GM12864 (cell line): ENCODE results near the gene NR2E1.

Experiments
- DNase-seq: peaks from one replicate; pipeline ENCODE4 v3.0.0-alpha.2; 2011; ENCODE audit warnings: low read depth
- H3K4me3 ChIP-seq: 2 replicates; pipeline ENCODE4 v1.5.1; 2011; ENCODE audit warnings: mild to moderate bottlenecking, low read depth, low read length, control low read depth
- TF ChIP-seq, protein P1 (sequence below): IDR thresholded peaks from 2 replicates; pipeline ENCODE4 v1.5.1; 2011; ENCODE audit warnings: low read depth, mild to moderate bottlenecking, moderate library complexity, low read length, control low read depth, inconsistent platforms; ENCODE audit errors: missing control alignments

The NR2E1 gene

DNA sequence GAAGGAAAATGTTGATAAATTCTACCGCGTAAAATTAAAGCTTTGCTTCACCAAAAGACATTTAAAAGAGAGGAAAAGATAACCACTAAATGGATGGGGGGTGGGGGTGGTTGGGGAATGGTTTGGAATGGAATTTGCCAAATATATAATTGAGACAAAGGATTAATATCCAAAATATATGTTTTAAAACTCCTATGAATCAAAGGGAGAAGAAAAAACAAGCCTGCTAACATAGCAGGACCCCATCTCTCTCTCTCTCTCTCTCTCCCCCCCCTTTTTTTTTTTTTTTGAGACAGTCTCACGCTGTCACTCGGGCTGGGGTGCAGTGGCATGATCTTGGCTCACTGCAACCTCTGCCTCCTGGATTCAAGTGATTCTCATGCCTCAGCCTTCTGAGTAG, 13.4 kb upstream of the NR2E1 start:
- H3K4me3 ChIP-seq = no peak overlapping the region
- no peak for DNase-seq
- TF ChIP-seq, protein P1, sequence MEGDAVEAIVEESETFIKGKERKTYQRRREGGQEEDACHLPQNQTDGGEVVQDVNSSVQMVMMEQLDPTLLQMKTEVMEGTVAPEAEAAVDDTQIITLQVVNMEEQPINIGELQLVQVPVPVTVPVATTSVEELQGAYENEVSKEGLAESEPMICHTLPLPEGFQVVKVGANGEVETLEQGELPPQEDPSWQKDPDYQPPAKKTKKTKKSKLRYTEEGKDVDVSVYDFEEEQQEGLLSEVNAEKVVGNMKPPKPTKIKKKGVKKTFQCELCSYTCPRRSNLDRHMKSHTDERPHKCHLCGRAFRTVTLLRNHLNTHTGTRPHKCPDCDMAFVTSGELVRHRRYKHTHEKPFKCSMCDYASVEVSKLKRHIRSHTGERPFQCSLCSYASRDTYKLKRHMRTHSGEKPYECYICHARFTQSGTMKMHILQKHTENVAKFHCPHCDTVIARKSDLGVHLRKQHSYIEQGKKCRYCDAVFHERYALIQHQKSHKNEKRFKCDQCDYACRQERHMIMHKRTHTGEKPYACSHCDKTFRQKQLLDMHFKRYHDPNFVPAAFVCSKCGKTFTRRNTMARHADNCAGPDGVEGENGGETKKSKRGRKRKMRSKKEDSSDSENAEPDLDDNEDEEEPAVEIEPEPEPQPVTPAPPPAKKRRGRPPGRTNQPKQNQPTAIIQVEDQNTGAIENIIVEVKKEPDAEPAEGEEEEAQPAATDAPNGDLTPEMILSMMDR = no peak

DNA sequence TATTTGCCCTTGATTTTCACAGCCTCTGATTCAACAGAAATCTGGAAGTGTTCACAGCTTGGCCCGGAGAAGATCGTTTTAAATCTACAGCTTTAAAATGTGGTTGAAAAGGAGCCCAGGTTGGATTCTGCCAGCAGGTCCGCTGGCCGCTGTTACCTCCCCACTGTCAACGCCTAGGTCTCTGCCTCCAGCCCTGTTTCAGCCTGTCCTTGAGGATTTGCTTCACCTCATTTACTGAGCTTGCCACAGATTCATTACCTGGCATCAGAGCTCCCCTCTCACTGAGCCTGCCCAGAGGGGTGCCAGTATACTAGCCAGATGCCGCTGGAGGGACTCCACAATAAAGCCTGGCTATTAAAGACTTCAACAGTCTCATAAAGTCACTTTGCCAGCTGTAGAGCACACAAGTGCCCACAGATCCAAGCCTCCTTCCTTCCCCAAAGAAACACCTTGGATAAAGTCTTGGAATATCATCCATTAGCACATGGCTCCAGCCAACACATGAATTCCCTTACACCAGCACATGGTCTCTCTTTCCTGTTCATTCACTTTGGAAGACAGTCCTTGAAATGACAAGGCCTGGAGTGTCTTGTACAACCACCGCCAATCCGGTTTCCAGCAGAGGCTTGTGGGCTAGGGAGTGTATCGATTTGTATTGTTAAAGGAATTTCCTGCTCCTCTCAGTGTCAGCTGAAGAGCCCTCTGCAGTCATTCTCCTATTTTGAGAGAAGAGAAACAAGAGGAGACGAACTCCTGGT, 9.5 kb upstream of the NR2E1 start:
- no peak overlapping the region for H3K4me3 ChIP-seq
- no peak for DNase-seq
- TF ChIP-seq, protein P1 = no peak

DNA sequence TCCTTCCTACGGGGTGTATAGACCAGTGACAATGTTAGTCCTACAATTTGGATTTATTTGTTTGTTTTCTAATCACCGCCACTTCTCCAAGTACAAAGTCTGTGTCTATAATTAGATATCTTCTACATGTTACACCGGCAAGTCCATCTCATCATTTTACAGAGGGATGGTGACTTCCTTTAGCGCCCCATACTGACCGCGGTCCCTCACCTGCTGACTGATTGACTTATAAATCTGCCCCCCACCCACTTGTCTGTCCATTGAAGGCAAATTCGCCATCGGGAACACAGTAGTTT, 8.9 kb upstream of the NR2E1 start:
- TF ChIP-seq, protein P1 = no peak
- no peak overlapping the region for H3K4me3 ChIP-seq
- no peak for DNase-seq

DNA sequence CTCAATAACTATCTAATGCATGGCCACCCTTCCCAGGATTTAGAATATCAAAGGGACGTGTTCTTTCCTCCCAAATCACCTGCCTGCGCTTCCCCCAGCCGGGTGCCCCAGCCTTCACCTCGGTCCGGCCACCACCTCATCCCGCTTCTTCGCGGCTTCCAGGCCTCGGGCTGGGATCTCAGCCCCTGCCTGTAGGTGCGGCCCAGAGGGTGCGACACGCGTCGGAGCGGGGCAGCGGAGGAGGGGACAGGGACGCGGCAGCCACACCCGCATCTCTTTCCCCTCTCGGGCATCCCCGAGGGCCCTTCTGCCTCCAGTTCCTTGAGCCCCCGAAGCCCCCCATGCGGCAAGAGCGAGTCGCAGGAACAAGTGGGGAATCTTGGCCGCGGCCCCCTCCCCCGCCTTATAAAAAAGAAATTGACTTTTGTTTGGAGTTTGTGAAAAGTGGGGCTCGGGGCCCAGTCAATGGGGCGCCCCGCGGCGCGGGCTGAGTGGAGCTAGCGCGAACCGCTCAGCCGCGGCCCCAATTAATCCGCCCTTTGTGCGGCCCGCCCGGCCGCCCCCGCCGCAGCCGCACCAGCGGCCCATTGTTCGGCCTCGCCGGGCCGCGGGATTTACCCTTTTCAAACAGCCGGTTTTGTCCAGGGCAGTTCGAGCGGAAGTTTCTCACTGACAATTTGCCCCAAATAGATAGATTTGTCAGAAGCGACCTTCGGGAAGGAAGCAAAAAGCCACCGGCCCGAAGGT, 8.4 kb upstream of the NR2E1 start:
- TF ChIP-seq, protein P1 = no peak
- H3K4me3 ChIP-seq = no peak overlapping the region
- no peak for DNase-seq

- no peak for DNase-seq
- TF ChIP-seq, protein P1 = no peak
- no peak overlapping the region for H3K4me3 ChIP-seq
Observed at GRCh38 chr6:108157981-108158525, 7.8 kb upstream of the NR2E1 start.

DNA sequence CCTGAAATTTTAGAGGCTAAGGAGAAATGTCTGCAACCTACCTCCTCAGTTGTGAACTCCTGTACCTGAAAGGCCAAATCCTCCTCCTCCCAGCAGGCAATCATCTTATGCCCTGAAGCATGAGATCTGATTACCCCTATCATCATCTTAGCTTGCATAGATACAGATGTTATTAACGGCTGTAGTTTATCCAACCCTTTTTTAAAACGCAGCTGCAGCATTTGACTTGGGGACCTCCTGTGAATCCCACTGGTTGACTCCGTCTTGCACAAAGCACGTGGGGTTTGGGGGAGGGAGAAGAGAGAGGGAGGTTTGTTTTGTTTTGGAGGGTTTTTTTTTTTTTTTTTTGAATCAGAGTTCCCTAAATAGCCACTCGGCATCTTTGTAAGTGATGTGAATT, 5.8 kb upstream of the NR2E1 start:
- TF ChIP-seq, protein P1 = no peak
- no peak for DNase-seq
- H3K4me3 ChIP-seq = no peak overlapping the region
